ENCODE results near the gene PCBP3. TPM values are rescaled to one million over a fixed set of nuclear protein-coding genes. Genes with fewer than 3 reads are reported as not detected.
"Not testable (repeated sequence)": the region's sequence is repeated elsewhere in the genome, so short reads cannot be mapped to it uniquely, and the experiment has no call there.

The PCBP3 gene
- total and polyA plus RNA-seq, 2 of the 13 experiments (the other 11 are each of a cell fraction or from before 2014, with no cell fraction given), result not detected

DNA sequence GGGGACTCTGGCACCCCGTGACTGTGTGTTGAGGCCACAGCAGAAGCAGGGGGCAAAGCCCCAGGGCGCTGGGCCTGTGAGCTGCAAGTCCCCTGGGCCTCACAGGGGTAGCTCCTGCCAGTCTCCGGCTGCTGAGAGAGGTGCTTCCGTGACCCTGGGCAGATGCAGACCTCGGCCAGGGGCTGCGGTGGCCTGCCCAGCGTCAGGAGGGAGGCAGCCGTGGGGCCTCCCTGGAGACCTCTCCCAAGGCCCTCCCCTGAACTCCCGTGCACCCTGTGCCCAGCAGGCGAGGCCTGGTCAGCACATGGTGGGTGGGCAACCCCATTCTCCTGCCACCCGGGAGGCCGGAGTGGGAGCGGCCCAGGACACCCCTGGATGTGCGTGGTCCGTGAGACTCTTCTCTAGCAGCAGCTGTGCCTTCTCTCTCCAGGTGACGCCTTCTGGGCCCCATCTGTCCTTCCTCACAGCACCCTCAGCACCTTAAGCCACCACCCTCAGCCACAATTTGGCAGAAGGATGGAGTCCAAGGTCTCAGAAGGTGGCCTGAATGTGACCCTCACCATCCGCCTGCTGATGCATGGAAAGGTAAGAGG is 252.3 kb downstream of the PCBP3 start (continued):
- TF ChIP-seq ZNF770 (CRISPR knock-in tag; IDR thresholded peaks at IDR 0.05), result no peak

DNA sequence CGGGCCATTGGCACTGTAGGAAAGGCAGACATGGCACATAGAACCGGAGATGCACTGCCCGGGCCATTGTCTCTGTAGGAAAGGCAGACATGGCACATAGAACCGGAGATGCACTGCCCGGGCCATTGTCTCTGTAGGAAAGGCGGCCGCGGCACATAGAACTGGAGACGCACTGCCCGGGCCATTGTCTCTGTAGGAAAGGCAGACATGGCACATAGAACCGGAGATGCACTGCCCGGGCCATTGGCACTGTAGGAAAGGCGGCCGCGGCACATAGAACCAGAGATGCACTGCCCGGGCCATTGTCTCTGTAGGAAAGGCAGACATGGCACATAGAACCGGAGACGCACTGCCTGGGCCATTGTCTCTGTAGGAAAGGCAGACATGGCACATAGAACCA is 252.9 kb downstream of the PCBP3 start:
- H3K9ac ChIP-seq (ENCODE audit: insufficient read depth, low read depth, low read length); FAIRE-seq; H3K79me2 ChIP-seq (ENCODE audit: insufficient read depth, low read length); H3K4me1 ChIP-seq (ENCODE audit: insufficient read depth, low read length); H3K4me3 ChIP-seq (replicated peaks in 1 of 3; ENCODE audit: insufficient read depth in 1 of 3, low read depth in 2 of 3, low read length in 3 of 3); H3K27ac ChIP-seq (ENCODE audit: extremely low read length, insufficient read depth, low read length); ATAC-seq; H3K9me3 ChIP-seq (ENCODE audit: low read length); intact Hi-C loops (cut with micrococcal nuclease; ENCODE audit: unreplicated experiment); CTCF ChIA-PET (ENCODE audit: low intra/inter-chr PET ratio, low total read pairs); POLR2A ChIA-PET; H2AFZ ChIP-seq (ENCODE audit: low read length); H4K20me1 ChIP-seq (ENCODE audit: insufficient read depth, low read length); H3K36me3 ChIP-seq (replicated peaks in 1 of 2; ENCODE audit: control insufficient read depth in 1 of 2, insufficient read depth in 2 of 2, low read length in 2 of 2); H3K4me2 ChIP-seq (ENCODE audit: low read depth, low read length); BruUV-seq (replicated peaks); in situ Hi-C loops (cut with HindIII; ENCODE audit: extremely low pct_ligation_motif_present, low pct_unique_long_range_greater_than_20kb); DNase-seq (ENCODE audit: low spot score): not testable (repeated sequence)
- H3K27me3 ChIP-seq (ENCODE audit: control insufficient read depth in 1 of 2, insufficient read depth in 2 of 2, low read length in 2 of 2), result peaks cover 12 to 62% of the 10 kb centered on the region in 2 experiments; a peak in 4 of 5 replicates
- WGBS (ENCODE audit: low lambda C conversion rate), result 48% methylated on average over 11 of the region's 18 CpGs

- peak; percentile 70 for TF ChIP-seq MNT (IDR thresholded peaks at IDR 0.05)
- TF ChIP-seq, protein P1, sequence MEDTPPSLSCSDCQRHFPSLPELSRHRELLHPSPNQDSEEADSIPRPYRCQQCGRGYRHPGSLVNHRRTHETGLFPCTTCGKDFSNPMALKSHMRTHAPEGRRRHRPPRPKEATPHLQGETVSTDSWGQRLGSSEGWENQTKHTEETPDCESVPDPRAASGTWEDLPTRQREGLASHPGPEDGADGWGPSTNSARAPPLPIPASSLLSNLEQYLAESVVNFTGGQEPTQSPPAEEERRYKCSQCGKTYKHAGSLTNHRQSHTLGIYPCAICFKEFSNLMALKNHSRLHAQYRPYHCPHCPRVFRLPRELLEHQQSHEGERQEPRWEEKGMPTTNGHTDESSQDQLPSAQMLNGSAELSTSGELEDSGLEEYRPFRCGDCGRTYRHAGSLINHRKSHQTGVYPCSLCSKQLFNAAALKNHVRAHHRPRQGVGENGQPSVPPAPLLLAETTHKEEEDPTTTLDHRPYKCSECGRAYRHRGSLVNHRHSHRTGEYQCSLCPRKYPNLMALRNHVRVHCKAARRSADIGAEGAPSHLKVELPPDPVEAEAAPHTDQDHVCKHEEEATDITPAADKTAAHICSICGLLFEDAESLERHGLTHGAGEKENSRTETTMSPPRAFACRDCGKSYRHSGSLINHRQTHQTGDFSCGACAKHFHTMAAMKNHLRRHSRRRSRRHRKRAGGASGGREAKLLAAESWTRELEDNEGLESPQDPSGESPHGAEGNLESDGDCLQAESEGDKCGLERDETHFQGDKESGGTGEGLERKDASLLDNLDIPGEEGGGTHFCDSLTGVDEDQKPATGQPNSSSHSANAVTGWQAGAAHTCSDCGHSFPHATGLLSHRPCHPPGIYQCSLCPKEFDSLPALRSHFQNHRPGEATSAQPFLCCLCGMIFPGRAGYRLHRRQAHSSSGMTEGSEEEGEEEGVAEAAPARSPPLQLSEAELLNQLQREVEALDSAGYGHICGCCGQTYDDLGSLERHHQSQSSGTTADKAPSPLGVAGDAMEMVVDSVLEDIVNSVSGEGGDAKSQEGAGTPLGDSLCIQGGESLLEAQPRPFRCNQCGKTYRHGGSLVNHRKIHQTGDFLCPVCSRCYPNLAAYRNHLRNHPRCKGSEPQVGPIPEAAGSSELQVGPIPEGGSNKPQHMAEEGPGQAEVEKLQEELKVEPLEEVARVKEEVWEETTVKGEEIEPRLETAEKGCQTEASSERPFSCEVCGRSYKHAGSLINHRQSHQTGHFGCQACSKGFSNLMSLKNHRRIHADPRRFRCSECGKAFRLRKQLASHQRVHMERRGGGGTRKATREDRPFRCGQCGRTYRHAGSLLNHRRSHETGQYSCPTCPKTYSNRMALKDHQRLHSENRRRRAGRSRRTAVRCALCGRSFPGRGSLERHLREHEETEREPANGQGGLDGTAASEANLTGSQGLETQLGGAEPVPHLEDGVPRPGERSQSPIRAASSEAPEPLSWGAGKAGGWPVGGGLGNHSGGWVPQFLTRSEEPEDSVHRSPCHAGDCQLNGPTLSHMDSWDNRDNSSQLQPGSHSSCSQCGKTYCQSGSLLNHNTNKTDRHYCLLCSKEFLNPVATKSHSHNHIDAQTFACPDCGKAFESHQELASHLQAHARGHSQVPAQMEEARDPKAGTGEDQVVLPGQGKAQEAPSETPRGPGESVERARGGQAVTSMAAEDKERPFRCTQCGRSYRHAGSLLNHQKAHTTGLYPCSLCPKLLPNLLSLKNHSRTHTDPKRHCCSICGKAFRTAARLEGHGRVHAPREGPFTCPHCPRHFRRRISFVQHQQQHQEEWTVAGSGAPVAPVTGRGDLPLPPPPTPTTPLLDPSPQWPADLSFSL (CRISPR knock-in tag; IDR thresholded peaks at IDR 0.05), result no peak
- no peaks in the 10 kb centered on the region for H3K36me3 ChIP-seq (replicated peaks in 1 of 2; ENCODE audit: control insufficient read depth in 1 of 2, insufficient read depth in 2 of 2, low read length in 2 of 2)
- no peak overlapping the region for H2AFZ ChIP-seq (ENCODE audit: low read length)
- POLR2A ChIA-PET, result no interaction called here
- no peaks in the 10 kb centered on the region for H3K4me1 ChIP-seq (ENCODE audit: insufficient read depth, low read length)
- in situ Hi-C loops (cut with HindIII; ENCODE audit: extremely low pct_ligation_motif_present, low pct_unique_long_range_greater_than_20kb) (no loop called here), intact Hi-C loops (cut with micrococcal nuclease; ENCODE audit: unreplicated experiment) (no loop called here)
- H3K4me2 ChIP-seq (ENCODE audit: low read depth, low read length), result no peak overlapping the region
- FAIRE-seq (no peak), DNase-seq (ENCODE audit: low spot score) (no peak), ATAC-seq (no peak)
- no peak overlapping the region for H3K4me3 ChIP-seq (replicated peaks in 1 of 3; ENCODE audit: insufficient read depth in 1 of 3, low read depth in 2 of 3, low read length in 3 of 3)
- WGBS (ENCODE audit: low lambda C conversion rate), result 9% methylated on average over 17 of the region's 25 CpGs
- H3K27me3 ChIP-seq (ENCODE audit: control insufficient read depth in 1 of 2, insufficient read depth in 2 of 2, low read length in 2 of 2), result peaks cover 11 to 56% of the 10 kb centered on the region in 2 experiments; a peak in 4 of 5 replicates
- H3K9ac ChIP-seq (ENCODE audit: insufficient read depth, low read depth, low read length), result no peak overlapping the region
- H3K27ac ChIP-seq (ENCODE audit: extremely low read length, insufficient read depth, low read length), result no peak overlapping the region
- no peaks in the 10 kb centered on the region for H3K9me3 ChIP-seq (ENCODE audit: low read length)
- no TSS peak for BruUV-seq (replicated peaks)
- no peaks in the 10 kb centered on the region for H3K79me2 ChIP-seq (ENCODE audit: insufficient read depth, low read length)
- CTCF ChIA-PET (ENCODE audit: low intra/inter-chr PET ratio, low total read pairs), result no interaction called here
- H4K20me1 ChIP-seq (ENCODE audit: insufficient read depth, low read length), result no peaks in the 10 kb centered on the region
Measured at GRCh38 chr21:45897191-45898027, 253.9 kb downstream of the PCBP3 start.

All from HepG2 (cell line).